ENCODE results near the gene ANKRD6.

DNA sequence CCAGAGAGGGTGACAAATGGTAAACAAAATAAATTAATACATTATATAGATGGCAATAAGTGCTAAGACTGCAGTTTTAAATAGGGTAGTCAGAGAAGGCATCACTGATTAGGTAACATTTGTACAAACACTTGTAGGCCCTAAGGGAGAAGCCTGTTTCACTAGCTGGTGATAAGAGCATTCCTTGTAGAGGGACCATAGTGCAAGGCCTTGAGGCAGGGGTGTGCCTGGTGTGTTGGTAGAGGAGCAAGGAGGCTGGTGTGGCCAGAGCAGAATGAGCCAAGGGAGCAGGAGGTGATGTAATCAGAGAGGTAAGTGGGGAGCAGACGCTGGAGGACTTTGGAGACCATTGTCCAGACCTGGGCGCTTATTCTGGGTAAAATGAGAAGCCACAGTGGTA, 70.7 kb downstream of the ANKRD6 start:
- TF ChIP-seq, protein P1, sequence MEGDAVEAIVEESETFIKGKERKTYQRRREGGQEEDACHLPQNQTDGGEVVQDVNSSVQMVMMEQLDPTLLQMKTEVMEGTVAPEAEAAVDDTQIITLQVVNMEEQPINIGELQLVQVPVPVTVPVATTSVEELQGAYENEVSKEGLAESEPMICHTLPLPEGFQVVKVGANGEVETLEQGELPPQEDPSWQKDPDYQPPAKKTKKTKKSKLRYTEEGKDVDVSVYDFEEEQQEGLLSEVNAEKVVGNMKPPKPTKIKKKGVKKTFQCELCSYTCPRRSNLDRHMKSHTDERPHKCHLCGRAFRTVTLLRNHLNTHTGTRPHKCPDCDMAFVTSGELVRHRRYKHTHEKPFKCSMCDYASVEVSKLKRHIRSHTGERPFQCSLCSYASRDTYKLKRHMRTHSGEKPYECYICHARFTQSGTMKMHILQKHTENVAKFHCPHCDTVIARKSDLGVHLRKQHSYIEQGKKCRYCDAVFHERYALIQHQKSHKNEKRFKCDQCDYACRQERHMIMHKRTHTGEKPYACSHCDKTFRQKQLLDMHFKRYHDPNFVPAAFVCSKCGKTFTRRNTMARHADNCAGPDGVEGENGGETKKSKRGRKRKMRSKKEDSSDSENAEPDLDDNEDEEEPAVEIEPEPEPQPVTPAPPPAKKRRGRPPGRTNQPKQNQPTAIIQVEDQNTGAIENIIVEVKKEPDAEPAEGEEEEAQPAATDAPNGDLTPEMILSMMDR (conservative IDR thresholded peaks at IDR 0.05; ENCODE audit: low read depth, low read length): no peak
- no peak for TF ChIP-seq EZH2 (IDR thresholded peaks at IDR 0.05; ENCODE audit: borderline replicate concordance, low read depth, low read length, poor library complexity, severe bottlenecking)

All from A673 (cell line).